H54 (cell line): ENCODE results near the gene SH2D3C.

Experiments used
- DNase-seq: peaks from one replicate; pipeline ENCODE4 v3.0.0; 2011; ENCODE audit warnings: low spot score, mixed read lengths; ENCODE audit not compliant: insufficient read length
- FAIRE-seq: peaks from 3 replicates; lab custom pipeline; 2011; peaks lifted over from hg19 to GRCh38; lab: Jason Lieb, UNC
- POLR2A ChIP-seq: IDR thresholded peaks from 2 replicates; pipeline ENCODE4 v1.6.1; 2011; ENCODE audit warnings: low read depth, mild to moderate bottlenecking, low read length

The SH2D3C gene, protein sequence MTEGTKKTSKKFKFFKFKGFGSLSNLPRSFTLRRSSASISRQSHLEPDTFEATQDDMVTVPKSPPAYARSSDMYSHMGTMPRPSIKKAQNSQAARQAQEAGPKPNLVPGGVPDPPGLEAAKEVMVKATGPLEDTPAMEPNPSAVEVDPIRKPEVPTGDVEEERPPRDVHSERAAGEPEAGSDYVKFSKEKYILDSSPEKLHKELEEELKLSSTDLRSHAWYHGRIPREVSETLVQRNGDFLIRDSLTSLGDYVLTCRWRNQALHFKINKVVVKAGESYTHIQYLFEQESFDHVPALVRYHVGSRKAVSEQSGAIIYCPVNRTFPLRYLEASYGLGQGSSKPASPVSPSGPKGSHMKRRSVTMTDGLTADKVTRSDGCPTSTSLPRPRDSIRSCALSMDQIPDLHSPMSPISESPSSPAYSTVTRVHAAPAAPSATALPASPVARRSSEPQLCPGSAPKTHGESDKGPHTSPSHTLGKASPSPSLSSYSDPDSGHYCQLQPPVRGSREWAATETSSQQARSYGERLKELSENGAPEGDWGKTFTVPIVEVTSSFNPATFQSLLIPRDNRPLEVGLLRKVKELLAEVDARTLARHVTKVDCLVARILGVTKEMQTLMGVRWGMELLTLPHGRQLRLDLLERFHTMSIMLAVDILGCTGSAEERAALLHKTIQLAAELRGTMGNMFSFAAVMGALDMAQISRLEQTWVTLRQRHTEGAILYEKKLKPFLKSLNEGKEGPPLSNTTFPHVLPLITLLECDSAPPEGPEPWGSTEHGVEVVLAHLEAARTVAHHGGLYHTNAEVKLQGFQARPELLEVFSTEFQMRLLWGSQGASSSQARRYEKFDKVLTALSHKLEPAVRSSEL

DNA sequence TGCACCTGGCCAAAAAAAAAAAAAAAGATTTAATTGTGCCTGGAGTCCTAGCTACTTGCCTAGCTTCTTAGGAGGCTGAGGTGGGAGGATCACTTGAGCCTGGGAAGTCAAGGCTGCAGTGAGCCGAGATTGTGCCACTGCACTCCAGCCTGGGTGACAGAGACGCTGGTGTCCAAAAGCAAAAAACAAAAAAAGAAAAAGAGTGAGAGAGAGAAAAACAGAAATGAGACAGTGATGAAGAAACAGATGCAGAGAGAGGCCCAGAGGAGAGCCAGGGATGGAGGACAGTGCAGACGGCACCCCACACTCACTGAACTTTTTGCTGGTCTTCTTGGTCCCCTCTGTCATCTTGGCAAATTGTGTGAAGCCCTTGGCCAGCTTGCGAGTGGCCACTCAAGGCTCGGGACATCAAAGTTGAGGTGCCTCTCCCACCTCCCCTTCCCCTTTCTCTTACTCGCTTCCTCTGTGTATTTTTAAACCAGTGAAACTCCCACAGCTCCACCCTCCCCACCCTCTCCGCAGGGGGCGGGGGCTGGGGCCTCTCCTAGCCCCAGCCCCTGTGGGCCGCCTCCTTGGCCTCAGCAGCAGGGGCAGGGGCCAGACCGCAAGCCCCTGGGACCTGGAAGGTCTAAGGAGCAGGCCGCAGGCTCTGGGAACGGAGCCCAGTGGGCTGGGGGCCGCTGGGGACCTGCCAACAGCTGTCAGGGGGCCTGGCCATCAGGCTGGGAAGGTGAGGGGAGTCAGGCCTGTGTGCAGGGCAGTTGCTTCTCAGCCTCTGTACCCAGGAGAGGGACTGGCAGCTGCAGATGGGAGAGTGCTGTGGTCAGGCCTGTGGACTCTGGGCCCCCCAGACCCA lies at the start of gene SH2D3C:
TSS of gene SH2D3C (minus strand) at position 387 of the 856 bp plus-strand sequence. CDS start at position 348, 39 bp downstream.
- DNase-seq = no peak
- no peak for FAIRE-seq

GRCh38 chr9:127826253-127826913 lies 47.9 kb upstream of the SH2D3C start:
- TF ChIP-seq POLR2A = no peak
- DNase-seq = no peak
- FAIRE-seq = no peak

More for the DNA sequence above, at the start of gene SH2D3C:
- TF ChIP-seq POLR2A = no peak

DNA sequence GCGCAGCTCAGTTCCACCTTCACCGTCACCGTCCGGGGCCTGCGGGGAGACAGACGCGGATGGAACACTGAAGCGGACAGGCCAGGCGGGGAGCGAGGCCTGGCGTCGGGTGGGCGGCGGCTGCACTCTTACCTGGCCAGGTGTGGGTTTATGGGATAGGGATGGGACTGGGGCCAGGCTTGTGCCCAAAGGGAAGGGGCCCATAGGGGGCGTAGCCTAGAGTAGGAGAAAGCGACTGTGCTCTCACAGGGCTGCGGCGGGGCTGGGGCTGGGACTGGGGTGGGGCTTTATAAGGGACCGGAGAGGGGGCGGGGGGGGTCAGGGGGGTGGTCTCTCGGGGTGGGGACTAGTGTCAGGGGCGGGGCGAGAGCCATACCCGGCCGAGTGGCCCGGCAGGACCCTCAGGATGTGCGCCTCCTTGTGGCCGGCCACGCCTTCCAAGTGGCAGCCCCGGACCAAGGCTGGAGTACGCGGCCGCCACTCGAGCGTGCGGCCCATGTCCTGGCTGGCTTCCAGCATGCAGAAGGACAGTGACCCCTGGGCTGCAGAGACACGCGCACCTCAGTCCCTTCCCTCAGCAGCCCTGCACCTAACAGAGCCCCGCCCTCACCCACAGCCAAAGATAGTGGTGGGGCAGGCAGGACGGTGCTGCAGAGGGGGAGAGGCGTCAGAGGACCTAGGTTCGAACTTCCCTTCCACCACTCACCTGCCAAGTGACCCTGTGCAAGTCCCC lies 47.0 kb upstream of the SH2D3C start:
- DNase-seq (no peak), FAIRE-seq (no peak)
- no peak for TF ChIP-seq POLR2A

- TF ChIP-seq POLR2A = no peak
- no peak for FAIRE-seq
- DNase-seq = no peak
Measured at GRCh38 chr9:127822108-127822507, 43.6 kb upstream of the SH2D3C start.

GRCh38 chr9:127818574-127818973 lies 40.1 kb upstream of the SH2D3C start:
- TF ChIP-seq POLR2A = no peak
- DNase-seq = no peak
- FAIRE-seq = no peak

DNA sequence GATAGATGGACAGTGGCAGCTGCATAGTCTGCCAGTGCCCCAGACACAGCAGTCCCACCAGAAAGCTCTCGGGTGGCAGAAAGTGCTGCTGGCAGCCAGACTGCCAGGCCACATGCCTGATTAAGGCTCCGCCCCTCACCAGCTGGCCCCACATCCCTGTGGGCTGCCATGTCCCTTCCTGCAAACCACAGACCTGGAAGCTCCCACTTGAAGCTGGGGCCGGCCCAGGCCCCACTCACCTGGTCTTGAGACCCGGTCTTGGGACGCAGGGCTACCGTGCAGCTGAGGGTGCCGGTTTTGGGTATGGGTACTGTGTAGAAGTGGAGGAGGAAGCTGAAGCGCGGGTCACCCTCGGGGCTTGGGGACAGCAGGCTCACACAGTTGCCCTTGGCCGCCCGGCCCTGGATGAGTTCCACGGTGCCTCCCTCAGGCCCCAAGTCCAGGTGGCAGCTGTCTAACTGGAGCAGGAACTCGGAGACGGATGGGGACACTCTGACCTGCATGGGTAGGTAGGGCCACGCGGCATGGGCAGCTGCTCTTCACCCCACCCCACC lies 39.5 kb upstream of the SH2D3C start:
- no peak for TF ChIP-seq POLR2A
- DNase-seq (no peak), FAIRE-seq (no peak)

GRCh38 chr9:127816728-127817127 lies 38.3 kb upstream of the SH2D3C start:
- no peak for TF ChIP-seq POLR2A
- FAIRE-seq = no peak
- DNase-seq = no peak

GRCh38 chr9:127816362-127816725 lies 37.9 kb upstream of the SH2D3C start:
- TF ChIP-seq POLR2A = no peak
- FAIRE-seq = no peak
- no peak for DNase-seq

DNA sequence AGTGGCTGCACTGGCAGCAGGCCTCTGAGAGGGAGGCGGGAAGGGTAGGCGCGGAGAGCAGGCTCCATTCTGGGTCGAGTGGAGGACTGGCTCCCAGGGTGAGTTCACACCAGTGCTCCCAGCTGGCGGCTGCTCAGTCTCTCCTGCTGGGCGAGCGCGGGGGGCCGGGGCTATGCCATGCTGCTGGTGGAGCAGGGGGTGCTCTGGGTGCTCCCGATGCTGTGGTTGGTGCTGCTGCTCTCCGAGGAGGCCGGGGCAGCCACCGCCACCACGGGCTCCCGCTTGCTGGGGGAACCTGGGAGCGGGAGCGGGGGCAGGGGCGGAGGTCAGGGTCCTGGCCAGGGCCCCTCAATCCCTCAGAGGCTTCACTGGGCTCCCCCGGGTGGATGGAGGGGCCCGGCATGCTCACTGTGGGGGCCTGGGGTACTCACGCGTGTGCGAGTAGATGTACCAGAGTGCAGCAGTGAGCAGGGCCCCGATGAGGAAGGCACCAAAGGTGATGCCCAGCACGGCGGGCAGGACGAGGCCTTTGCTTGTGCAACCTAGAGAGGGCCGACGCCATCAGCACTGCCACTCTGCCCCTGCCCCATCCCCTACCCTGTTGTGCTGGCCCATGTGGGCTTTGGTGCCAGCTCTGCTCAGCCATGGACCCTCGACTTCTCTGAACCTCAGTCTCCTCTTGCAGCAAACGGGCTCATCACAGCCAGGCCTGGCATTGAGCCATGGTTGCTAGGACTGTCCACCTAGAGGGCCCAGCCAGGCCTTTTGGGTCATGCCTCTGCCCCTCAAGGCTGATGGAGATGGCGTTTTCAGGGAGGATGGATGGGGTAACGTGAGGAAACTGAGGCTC lies 37.3 kb upstream of the SH2D3C start:
- TF ChIP-seq POLR2A = no peak
- DNase-seq (no peak), FAIRE-seq (no peak)

DNA sequence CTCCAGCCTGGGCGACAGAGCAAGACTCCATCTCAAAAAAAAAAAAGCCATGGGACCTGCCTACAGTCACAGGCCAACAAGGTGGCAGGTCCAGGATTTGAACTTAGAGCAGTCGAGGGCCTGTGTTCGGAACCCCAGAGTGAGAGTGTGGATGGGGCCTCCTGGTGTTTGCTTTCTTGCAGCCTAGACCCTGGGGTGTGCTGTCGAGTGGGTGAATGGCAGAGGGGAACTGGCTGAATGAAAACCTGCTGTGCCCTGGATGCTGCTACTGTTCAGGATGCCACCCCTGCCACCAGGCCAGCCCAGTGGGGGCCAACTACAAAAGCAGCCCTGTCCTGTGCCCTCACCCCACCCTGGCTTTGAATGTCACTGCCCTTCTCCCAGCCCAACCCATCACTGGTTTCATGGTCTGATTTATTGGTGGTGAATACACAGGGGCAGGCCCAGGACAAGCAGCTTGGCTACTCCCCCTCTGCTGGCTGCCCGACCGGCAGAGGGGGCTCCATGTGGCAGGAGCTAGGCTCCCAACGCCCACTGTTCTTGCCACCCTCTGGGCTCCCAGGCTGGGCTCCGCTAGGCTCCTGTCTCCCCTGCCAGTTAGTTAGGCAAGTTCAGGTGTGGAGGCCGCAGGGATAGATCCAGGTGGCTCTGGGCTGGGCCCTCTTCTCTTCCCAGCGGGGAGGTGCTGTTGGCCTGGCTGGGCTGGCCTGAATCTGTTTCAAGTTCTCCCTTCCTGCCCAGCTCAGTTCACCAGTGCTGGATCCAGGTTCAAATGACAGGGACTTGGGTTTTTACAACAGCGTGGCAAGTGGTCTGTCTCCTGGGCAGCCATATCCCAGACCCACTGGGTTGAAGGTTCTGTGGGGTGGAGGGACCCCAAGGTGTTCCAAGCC lies 36.4 kb upstream of the SH2D3C start:
- no peak for TF ChIP-seq POLR2A
- DNase-seq (no peak), FAIRE-seq (no peak)
